GM21737 (cell line): Measurements from ENCODE around the gene R3HDM4.
A peak's percentile ranks its signal among the peaks of the same experiment; 100 is the strongest.

Experiments
- ATAC-seq: cut with Tn5 transposase; IDR thresholded peaks from one replicate; pipeline ENCODE4 v1.9.1; 2021; ENCODE audit warnings: mild to moderate bottlenecking, moderate library complexity; ENCODE audit not compliant: unreplicated experiment

The R3HDM4 gene

GRCh38 chr19:932648-933552 lies 19.9 kb upstream of the R3HDM4 start:
- no peak for ATAC-seq

DNA sequence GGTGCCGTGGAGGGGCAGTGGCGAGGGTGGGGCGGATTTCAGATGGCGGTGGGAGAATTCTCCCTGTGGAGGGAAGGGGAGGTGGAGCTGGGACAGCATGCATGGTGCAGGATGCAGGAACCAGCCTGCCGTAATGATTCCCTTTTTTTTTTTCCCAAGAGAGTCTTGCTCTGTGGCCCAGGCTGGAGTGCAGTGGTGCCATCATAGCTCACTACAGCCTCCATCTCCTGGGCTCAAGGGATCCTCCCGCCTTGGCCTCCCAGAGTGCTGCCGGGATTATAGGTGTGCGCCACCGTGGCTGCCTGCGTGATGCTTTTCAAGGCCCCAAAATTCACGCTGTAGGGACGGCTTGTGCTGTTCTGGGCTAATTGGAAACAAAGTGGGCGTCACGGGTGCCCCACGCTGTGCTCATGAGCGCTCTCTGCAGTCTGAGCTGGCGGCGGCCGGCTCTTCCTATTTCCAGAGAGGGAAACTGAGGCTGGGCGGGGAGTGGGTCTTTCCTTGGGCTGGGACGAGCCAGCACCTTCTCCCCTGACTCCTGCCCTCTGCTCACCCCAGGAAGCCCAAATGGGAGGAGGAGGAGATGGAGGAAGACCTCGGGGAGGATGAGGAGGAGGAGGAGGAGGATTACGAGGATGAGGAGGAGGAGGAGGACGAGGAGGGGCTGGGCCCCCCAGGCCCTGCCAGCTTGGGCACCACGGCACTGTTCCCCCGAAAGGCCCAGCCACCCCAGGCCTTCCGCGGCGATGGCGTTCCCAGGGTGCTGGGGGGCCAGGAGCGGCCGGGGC lies 19.0 kb upstream of the R3HDM4 start:
- no peak for ATAC-seq

DNA sequence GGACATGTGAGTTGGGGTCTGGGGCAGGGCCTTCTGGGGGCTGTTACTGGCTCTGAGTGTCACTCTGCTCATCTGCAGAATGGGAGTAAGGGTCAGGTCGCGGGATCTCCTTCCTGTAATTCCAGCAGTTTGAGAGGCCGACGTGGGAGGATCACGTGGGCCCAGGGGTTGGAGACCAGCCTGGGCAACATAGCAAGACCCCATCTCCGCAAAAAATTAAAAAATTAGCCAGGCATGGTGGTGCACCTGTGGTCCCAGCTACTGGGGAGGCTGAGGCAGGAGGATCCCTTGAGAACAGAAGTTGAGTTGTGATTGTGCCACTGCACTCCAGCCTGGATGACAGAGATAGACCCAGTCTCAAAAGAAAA lies 16.9 kb upstream of the R3HDM4 start:
- ATAC-seq = no peak

DNA sequence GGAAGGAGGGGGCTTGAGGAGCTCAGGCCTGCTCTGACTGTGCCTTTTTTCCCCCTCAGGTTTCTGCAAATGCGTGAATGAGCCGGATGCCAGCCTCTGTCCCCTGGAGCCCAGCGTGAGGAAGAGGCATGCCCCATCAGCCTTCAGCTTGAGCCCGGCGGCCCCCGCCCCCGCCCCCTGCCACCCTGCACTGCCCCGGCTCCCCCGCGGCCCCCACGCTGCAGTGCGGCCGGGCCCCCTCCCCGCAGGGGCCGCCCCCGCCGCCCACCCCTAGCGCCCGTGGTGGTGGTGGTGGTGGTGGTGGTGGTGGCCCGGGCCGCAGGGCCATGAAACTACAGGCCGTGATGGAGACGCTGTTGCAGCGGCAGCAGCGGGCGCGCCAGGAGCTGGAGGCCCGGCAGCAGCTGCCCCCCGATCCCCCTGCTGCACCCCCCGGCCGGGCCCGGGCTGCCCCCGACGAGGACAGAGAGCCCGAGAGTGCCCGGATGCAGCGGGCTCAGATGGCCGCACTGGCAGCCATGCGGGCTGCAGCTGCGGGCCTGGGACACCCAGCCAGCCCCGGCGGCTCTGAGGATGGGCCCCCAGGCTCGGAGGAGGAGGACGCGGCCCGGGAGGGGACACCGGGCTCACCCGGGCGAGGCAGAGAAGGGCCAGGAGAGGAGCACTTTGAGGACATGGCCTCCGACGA lies 16.3 kb upstream of the R3HDM4 start:
- ATAC-seq = no peak

DNA sequence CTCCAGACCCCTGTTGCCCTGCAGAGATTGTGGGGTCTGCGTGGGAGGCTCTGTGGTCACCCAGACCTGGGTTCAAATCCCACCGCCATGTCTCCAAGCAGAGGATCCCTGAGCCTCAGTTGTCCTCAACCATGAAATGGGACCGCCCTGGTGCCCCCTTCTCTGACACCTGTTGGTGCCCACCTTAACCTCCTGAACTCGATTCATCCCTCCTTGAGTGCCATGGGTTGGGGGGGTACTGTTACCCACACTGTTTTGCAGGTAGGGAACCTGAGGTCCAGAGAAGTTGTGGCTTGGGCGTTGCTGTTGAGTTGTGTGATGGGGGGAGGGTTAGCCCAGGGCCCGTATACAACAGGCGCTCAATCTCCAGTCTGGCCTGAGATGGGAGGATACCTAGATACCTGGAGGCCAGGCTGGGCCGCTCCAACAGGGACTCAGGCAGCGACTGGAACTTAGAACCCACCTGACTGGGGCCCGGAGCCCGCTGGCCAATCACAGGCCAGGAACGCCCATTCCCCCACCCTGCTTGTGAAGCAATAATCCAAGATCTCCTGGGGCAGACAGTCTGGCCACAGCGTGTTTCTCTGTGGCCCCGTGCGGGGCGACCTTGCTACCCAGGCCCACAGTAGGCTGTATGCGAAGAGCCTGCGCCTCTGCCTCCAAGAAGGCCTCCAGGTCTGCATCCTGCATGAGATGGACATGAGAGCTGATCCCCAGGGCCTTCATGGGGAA lies 15.6 kb upstream of the R3HDM4 start:
- ATAC-seq = no peak

GRCh38 chr19:927780-928401 lies 14.9 kb upstream of the R3HDM4 start:
- no peak for ATAC-seq

GRCh38 chr19:927351-927779 lies 14.3 kb upstream of the R3HDM4 start:
- ATAC-seq = no peak

GRCh38 chr19:926589-927350 lies 13.8 kb upstream of the R3HDM4 start:
- ATAC-seq = no peak

DNA sequence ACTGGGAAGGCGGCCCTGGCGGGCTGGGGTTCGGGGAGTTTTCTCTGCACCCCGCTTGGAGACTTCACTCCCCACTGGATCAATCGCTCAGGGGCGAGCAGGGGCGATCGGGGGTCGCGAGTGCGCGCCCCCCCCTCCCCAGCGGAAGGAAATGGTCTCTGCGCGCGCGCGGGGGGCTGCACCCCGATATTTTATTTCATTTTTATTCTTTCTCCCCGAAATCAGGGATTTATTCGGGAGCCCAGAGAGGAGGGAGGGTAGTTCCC lies 13.2 kb upstream of the R3HDM4 start:
- ATAC-seq = no peak

DNA sequence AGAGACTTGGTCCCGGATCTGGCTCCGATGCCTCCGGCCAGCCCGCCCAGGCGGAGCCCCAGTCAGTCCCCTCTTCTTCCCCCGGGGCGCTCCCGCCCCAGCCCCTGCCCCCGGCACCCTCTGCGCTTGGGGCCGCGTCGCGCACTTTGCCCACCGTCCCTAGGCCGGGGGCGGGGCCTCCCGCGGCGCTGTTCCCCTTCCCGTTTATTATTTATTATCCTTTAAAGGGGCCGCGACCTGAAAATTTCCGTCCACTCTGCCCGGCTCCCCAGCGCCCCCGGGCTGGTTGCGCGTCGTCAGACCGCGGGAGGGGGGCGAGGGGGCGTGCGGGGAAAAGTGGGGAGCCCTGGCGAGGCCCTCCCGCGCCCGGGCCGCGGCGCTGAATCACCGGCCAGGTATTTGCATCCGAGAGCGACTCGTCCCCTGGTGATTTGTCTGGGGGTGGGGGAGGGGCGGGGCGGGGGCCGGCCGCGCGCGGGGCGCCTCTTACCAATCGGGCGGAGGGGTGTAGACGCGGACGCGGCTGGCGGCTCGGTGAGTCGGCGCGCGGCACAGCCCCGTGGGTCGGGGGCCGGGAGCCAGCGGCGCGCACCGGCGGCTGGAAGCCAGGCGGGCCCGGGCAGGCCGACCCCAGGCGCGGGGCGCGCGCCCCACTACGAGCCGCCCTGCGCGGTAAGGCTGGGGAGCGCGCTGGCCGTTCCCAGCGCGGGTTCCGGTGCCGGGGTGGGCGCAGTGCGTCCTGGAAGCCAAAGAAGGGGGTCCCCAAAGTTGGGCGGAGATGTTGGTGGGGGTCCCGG lies 12.7 kb upstream of the R3HDM4 start, which contains the start of gene ARID3A:
TSS of gene ARID3A (plus strand) at position 510 of the 797 bp plus-strand sequence. CDS start 3,494 bp downstream, outside the sequence.
- ATAC-seq = peak; percentile 40

GRCh38 chr19:925087-925525 lies 12.1 kb upstream of the R3HDM4 start:
- ATAC-seq = peak; percentile 19

DNA sequence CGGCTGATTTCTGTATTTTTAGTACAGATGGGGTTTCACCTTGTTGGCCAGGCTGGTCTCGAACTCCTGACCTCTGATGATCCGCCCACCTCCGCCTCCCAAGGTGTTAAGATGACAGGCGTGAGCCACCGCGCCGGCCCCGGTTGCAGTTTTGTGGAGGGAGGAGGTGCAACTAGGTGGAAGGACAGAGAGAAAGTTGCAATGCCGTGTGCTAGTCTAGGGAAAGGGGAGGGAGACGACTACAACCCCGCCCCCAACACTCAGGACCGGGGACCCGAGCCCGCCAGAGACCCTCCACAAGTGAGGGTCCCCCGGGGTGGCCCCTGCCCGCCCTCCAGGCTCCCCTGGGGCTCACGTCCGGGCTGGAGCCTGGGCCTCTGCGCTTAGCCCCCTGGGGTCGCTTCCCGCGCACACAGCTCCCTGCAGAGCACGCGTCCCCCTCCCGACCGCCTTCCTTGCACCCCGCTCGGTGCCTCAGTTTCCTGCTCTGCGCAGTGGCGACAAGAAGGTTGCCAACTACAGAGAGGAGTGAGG lies 11.6 kb upstream of the R3HDM4 start:
- no peak for ATAC-seq

DNA sequence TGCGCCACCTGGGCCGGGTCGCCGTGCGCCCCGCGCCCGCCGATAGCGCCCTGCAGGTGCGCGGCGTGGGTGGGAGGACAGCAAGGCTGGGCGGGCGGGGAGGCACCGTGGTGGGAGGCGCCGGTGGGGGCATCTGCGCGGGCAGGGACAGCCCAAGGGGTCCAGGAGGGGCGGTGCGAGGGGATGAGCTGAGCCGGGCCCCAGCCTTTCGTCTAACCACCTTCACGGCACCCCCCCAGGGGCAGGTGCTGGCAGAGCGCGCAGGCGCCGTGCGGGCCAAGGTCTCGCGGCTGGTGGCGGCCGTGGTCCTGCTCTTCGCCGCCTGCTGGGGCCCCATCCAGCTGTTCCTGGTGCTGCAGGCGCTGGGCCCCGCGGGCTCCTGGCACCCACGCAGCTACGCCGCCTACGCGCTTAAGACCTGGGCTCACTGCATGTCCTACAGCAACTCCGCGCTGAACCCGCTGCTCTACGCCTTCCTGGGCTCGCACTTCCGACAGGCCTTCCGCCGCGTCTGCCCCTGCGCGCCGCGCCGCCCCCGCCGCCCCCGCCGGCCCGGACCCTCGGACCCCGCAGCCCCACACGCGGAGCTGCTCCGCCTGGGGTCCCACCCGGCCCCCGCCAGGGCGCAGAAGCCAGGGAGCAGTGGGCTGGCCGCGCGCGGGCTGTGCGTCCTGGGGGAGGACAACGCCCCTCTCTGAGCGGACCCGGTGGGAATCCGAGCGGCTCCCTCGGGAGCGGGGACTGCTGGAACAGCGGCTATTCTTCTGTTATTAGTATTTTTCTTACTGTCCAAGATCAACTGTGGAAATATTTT lies 7.2 kb upstream of the R3HDM4 start:
- no peak for ATAC-seq

DNA sequence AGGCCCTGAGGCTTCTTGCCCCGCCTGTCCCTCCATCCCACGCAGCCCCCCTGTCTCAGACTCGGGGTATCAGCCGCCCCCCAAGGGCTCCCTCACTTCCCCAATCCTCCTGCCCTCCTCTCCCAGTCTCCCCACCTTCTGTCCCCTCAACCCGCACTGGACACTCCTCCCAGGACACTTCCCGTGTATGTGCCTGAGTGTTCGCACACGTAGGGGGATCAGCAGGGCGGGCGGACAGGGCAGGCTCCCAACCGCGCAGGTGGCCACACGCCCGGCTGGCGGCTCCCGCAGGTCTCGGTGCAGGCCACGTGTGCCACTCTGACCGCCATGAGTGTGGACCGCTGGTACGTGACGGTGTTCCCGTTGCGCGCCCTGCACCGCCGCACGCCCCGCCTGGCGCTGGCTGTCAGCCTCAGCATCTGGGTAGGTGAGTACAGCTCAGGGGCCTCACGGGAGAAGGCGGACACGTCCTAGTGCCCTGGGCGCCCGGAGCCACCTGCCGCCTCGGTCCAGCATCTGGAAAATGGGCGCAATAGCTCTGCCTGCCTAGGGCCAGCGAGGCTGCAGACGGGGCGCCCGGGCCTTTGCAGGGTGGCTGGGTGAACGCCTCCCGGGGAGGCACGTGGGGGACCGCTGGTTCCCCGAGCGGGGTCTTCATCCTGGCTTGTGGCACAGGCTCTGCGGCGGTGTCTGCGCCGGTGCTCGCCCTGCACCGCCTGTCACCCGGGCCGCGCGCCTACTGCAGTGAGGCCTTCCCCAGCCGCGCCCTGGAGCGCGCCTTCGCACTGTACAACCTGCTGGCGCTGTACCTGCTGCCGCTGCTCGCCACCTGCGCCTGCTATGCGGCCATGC lies 6.4 kb upstream of the R3HDM4 start:
- no peak for ATAC-seq

- no peak for ATAC-seq
These were observed 5.6 kb upstream of the R3HDM4 start for GRCh38 chr19:918481-919198.

- no peak for ATAC-seq
These were observed 5.1 kb upstream of the R3HDM4 start for GRCh38 chr19:918152-918437.
